ENCODE measurements around the gene UBE4B.

- TF ChIP-seq CTCF (IDR thresholded peaks at IDR 0.05 in 8 of 11, conservative IDR thresholded peaks at IDR 0.05 in 3 of 11) = no peak
- TF ChIP-seq POLR2A (IDR thresholded peaks at IDR 0.05) = no peak
- no peak for TF ChIP-seq POLR2AphosphoS5 (IDR thresholded peaks at IDR 0.05)
These were observed 145.1 kb downstream of the UBE4B start for GRCh38 chr1:10177876-10178275.

All from spleen (tissue), 7 donors.